GM23338 (cell line): ENCODE data around the gene EGFL7. TPM values are rescaled to one million over a fixed set of nuclear protein-coding genes. Genes with fewer than 3 reads are reported as not detected.

Source experiments
- ATAC-seq: fragments of 200-7000 bp; cut with Tn5 transposase; 3 replicates; pipeline ENCODE4 v1.9.1; 2020
- DNase-seq: peaks from one replicate; pipeline ENCODE4 v3.0.0-alpha.2; 2015; ENCODE audit warnings: low spot score
- H2AFZ ChIP-seq: fragments of 200-600 bp; sonication (generic); 2 replicates; pipeline ENCODE4 v1.8.0; 2016; ENCODE audit warnings: antibody characterized with exemption, mild to moderate bottlenecking, moderate library complexity
- H3F3A ChIP-seq: fragments of 200-600 bp; sonication (generic); replicated peaks from 2 replicates; pipeline ENCODE4 v1.8.0; 2017; ENCODE audit warnings: antibody characterized with exemption, mixed run types, low read depth
- H3K27ac ChIP-seq: fragments of 200-600 bp; sonication (generic); 2 replicates; pipeline ENCODE4 v1.6.1; 2016; ENCODE audit warnings: low read depth
- H3K27me3 ChIP-seq: fragments of 200-600 bp; sonication (generic); 2 replicates; pipeline ENCODE4 v1.8.0; 2016; ENCODE audit warnings: mild to moderate bottlenecking, mixed run types, moderate library complexity; ENCODE audit not compliant: insufficient read depth
- H3K36me3 ChIP-seq: fragments of 200-600 bp; sonication (generic); 2 replicates; pipeline ENCODE4 v1.8.0; 2016; ENCODE audit warnings: mild to moderate bottlenecking; ENCODE audit not compliant: insufficient read depth
- H3K4me1 ChIP-seq: fragments of 200-600 bp; sonication (generic); 2 replicates; pipeline ENCODE4 v1.8.0; 2016; ENCODE audit warnings: mild to moderate bottlenecking, moderate library complexity; ENCODE audit not compliant: insufficient read depth
- H3K4me2 ChIP-seq: fragments of 200-600 bp; sonication (generic); 2 replicates; pipeline ENCODE4 v1.7.1; 2017; ENCODE audit warnings: mixed run types
- H3K4me3 ChIP-seq: fragments of 200-600 bp; sonication (generic); 2 replicates; pipeline ENCODE4 v1.6.1; 2016; ENCODE audit warnings: mixed run types
- H3K79me2 ChIP-seq: fragments of 200-600 bp; sonication (generic); replicated peaks from 2 replicates; pipeline ENCODE4 v1.8.0; 2017; ENCODE audit warnings: mild to moderate bottlenecking; ENCODE audit not compliant: insufficient read depth
- H3K9me2 ChIP-seq: fragments of 200-600 bp; sonication (generic); 2 replicates; pipeline ENCODE4 v1.8.0; 2017; ENCODE audit not compliant: insufficient read depth
- H4K20me1 ChIP-seq: fragments of 200-600 bp; sonication (generic); replicated peaks from 2 replicates; pipeline ENCODE4 v1.8.0; 2017; ENCODE audit warnings: mild to moderate bottlenecking; ENCODE audit not compliant: insufficient read depth
- H3K27ac Mint-ChIP-seq: 2 replicates; pipeline ENCODE4 v1.8.0; 2020; ENCODE audit warnings: inconsistent platforms, mild to moderate bottlenecking, moderate library complexity, mixed read lengths
- H3K27me3 Mint-ChIP-seq: 3 replicates; pipeline ENCODE4 v1.8.0; 2022; ENCODE audit warnings: low read depth, mild to moderate bottlenecking, moderate library complexity, mixed read lengths, inconsistent platforms; ENCODE audit not compliant: insufficient read depth, poor library complexity
- H3K36me3 Mint-ChIP-seq: 3 replicates; pipeline ENCODE4 v1.8.0; 2021; ENCODE audit warnings: low read depth, mild to moderate bottlenecking, inconsistent platforms, moderate library complexity, mixed read lengths
- H3K4me1 Mint-ChIP-seq: 3 replicates; pipeline ENCODE4 v1.8.0; 2020; ENCODE audit warnings: mild to moderate bottlenecking, inconsistent platforms, mixed read lengths
- H3K4me3 Mint-ChIP-seq: 3 replicates; pipeline ENCODE4 v1.8.0; 2021; ENCODE audit warnings: moderate library complexity, mild to moderate bottlenecking, inconsistent platforms, mixed read lengths
- H3K9me3 Mint-ChIP-seq: 3 replicates; pipeline ENCODE4 v1.8.0; 2020; ENCODE audit warnings: moderate library complexity, mild to moderate bottlenecking, inconsistent platforms, mixed read lengths
- CREB1 ChIP-seq: fragments of 250-450 bp; sonication (Bioruptor Pico); IDR thresholded peaks from 2 replicates; pipeline ENCODE4 v1.5.0; 2020; ENCODE audit warnings: low read depth, mild to moderate bottlenecking, moderate library complexity
- EZH2 ChIP-seq: fragments of 200-600 bp; sonication (generic); IDR thresholded peaks from one replicate; pipeline ENCODE4 v1.8.0; 2017; ENCODE audit warnings: antibody characterized with exemption, mild to moderate bottlenecking, low read depth; ENCODE audit not compliant: unreplicated experiment
- EZH2phosphoT487 ChIP-seq: fragments of 200-600 bp; sonication (generic); IDR thresholded peaks from one replicate; pipeline ENCODE4 v1.8.1; 2018; ENCODE audit warnings: antibody characterized with exemption; ENCODE audit not compliant: unreplicated experiment
- JUNB ChIP-seq: IDR thresholded peaks from one replicate; pipeline ENCODE4 v1.6.1; 2016; ENCODE audit warnings: antibody characterized with exemption; ENCODE audit not compliant: unreplicated experiment
- NANOG ChIP-seq: IDR thresholded peaks from 2 replicates; pipeline ENCODE4 v1.6.1; 2016; ENCODE audit warnings: antibody characterized with exemption, borderline replicate concordance
- ZNF114 ChIP-seq: fragments of 250-450 bp; sonication (Bioruptor Pico); IDR thresholded peaks from 2 replicates; pipeline ENCODE4 v1.5.0; 2020; ENCODE audit warnings: mild to moderate bottlenecking, moderate library complexity
- polyA plus RNA-seq: library from polyadenylated mRNA; unstranded; fragments of >200 nt; fragmentation: Nextera tagmentation; extraction: Ambion mirVana; gene quantifications from 2 replicates; pipeline ENCODE4 v1.2.1, GENCODE V29; 2016
- total RNA-seq: library from RNA; depleted of rRNA; stranded (reverse); fragments of >200 nt; shearing (Covaris generic); gene quantifications from 2 replicates; pipeline ENCODE4 v1.2.3, GENCODE V29; 2014
- TF ChIP-seq, protein P1 (sequence below): IDR thresholded peaks from one replicate; pipeline ENCODE4 v1.6.1; 2018; ENCODE audit warnings: antibody characterized with exemption; ENCODE audit not compliant: unreplicated experiment
- TF ChIP-seq, protein P2 (sequence below), 2 experiments: fragments of 200-600 bp in 1 of 2; sonication (generic) in 1 of 2; conservative IDR thresholded peaks; 2 replicates each; pipeline versions ENCODE4 v1.5.1 to v1.6.1; 2016 to 2017; ENCODE audit warnings: antibody characterized with exemption in 2 of 2, low read depth in 2 of 2, mild to moderate bottlenecking in 2 of 2, moderate library complexity in 1 of 2
- TF ChIP-seq, protein P3 (sequence below): IDR thresholded peaks from 2 replicates; pipeline ENCODE4 v1.6.1; 2016; ENCODE audit warnings: antibody characterized with exemption

EGFL7 gene
- total and polyA plus RNA-seq, 2 experiments from 2014 or later, result 44.4 to 60.8 TPM

GRCh38 chr9:136629879-136630661, 32.6 kb upstream of the EGFL7 start:
- Histone ChIP-seq H3K27ac (no peak overlapping the region), H3K4me3 (no peak overlapping the region), H3K27me3 (no peaks in the 10 kb centered on the region), H4K20me1 (no peaks in the 10 kb centered on the region), H3K9me2 (no peaks in the 10 kb centered on the region), H3K4me2 (no peak overlapping the region), H3K79me2 (no peaks in the 10 kb centered on the region), H3K36me3 (no peaks in the 10 kb centered on the region), H3K4me1 (no peaks in the 10 kb centered on the region), H3F3A (peaks cover 16% of the 10 kb centered on the region), H2AFZ (no peak overlapping the region)
- Mint-ChIP-seq H3K9me3 (no peaks in the 10 kb centered on the region), H3K4me3 (no peak overlapping the region), H3K36me3 (no peaks in the 10 kb centered on the region), H3K27me3 (peaks cover 3% of the 10 kb centered on the region), H3K27ac (no peak overlapping the region), H3K4me1 (peaks cover 8% of the 10 kb centered on the region; the same call in 2 of the 3 replicates)
- TF ChIP-seq, protein P1, sequence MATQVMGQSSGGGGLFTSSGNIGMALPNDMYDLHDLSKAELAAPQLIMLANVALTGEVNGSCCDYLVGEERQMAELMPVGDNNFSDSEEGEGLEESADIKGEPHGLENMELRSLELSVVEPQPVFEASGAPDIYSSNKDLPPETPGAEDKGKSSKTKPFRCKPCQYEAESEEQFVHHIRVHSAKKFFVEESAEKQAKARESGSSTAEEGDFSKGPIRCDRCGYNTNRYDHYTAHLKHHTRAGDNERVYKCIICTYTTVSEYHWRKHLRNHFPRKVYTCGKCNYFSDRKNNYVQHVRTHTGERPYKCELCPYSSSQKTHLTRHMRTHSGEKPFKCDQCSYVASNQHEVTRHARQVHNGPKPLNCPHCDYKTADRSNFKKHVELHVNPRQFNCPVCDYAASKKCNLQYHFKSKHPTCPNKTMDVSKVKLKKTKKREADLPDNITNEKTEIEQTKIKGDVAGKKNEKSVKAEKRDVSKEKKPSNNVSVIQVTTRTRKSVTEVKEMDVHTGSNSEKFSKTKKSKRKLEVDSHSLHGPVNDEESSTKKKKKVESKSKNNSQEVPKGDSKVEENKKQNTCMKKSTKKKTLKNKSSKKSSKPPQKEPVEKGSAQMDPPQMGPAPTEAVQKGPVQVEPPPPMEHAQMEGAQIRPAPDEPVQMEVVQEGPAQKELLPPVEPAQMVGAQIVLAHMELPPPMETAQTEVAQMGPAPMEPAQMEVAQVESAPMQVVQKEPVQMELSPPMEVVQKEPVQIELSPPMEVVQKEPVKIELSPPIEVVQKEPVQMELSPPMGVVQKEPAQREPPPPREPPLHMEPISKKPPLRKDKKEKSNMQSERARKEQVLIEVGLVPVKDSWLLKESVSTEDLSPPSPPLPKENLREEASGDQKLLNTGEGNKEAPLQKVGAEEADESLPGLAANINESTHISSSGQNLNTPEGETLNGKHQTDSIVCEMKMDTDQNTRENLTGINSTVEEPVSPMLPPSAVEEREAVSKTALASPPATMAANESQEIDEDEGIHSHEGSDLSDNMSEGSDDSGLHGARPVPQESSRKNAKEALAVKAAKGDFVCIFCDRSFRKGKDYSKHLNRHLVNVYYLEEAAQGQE, result no peak
- TF ChIP-seq, protein P2, sequence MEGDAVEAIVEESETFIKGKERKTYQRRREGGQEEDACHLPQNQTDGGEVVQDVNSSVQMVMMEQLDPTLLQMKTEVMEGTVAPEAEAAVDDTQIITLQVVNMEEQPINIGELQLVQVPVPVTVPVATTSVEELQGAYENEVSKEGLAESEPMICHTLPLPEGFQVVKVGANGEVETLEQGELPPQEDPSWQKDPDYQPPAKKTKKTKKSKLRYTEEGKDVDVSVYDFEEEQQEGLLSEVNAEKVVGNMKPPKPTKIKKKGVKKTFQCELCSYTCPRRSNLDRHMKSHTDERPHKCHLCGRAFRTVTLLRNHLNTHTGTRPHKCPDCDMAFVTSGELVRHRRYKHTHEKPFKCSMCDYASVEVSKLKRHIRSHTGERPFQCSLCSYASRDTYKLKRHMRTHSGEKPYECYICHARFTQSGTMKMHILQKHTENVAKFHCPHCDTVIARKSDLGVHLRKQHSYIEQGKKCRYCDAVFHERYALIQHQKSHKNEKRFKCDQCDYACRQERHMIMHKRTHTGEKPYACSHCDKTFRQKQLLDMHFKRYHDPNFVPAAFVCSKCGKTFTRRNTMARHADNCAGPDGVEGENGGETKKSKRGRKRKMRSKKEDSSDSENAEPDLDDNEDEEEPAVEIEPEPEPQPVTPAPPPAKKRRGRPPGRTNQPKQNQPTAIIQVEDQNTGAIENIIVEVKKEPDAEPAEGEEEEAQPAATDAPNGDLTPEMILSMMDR (conservative IDR thresholded peaks at IDR 0.05; ENCODE audit: low read depth in 2 of 2), result peak; percentile 68 to 97
- TF ChIP-seq JUNB, result no peak
- TF ChIP-seq NANOG, result no peak
- peak; percentile 86 for DNase-seq
- ATAC-seq, result peak; percentile 78

DNA sequence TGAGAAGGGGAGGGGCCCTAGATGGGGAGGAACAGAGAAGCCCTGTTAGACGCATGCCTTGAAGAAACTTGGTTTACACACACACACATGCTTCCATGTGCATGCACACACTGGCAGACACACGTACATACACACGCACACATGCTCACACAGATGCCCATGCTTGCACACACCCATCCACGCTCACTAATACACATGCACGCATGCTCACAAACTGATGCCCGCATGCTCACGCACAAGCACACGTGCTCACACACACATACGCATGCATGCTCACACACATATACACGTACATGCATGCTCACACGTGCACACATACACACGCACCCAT, 32.1 kb upstream of the EGFL7 start:
- Histone ChIP-seq H3K9me2 (no peaks in the 10 kb centered on the region), H3K79me2 (no peaks in the 10 kb centered on the region), H3K4me1 (no peaks in the 10 kb centered on the region), H3F3A (peaks cover 16% of the 10 kb centered on the region), H3K27ac (no peak overlapping the region), H3K4me2 (no peak overlapping the region), H4K20me1 (no peaks in the 10 kb centered on the region), H3K27me3 (no peaks in the 10 kb centered on the region), H3K36me3 (no peaks in the 10 kb centered on the region), H2AFZ (no peak overlapping the region), H3K4me3 (no peak overlapping the region)
- ATAC-seq (no peak), DNase-seq (no peak)
- Mint-ChIP-seq H3K36me3 (no peaks in the 10 kb centered on the region), H3K27ac (no peak overlapping the region), H3K4me1 (peaks cover 8% of the 10 kb centered on the region; the same call in 2 of the 3 replicates), H3K9me3 (no peaks in the 10 kb centered on the region), H3K27me3 (peaks cover 2% of the 10 kb centered on the region), H3K4me3 (no peak overlapping the region)
- TF ChIP-seq ZNF114 (CRISPR knock-in tag) (no peak), EZH2phosphoT487 (no peak), CREB1 (no peak), EZH2 (no peak)
- TF ChIP-seq, protein P2 (conservative IDR thresholded peaks at IDR 0.05; ENCODE audit: low read depth in 2 of 2), result no peak
- TF ChIP-seq, protein P3, sequence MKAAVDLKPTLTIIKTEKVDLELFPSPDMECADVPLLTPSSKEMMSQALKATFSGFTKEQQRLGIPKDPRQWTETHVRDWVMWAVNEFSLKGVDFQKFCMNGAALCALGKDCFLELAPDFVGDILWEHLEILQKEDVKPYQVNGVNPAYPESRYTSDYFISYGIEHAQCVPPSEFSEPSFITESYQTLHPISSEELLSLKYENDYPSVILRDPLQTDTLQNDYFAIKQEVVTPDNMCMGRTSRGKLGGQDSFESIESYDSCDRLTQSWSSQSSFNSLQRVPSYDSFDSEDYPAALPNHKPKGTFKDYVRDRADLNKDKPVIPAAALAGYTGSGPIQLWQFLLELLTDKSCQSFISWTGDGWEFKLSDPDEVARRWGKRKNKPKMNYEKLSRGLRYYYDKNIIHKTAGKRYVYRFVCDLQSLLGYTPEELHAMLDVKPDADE, result no peak
